GM12878 (cell line): ENCODE measurements around the gene CDC42SE1.

ENCODE experiments used
- BRCA1 ChIP-seq: IDR thresholded peaks from 2 replicates; pipeline ENCODE4 v1.6.1; 2011; ENCODE audit warnings: low read depth, low read length, improper control_type of control experiment
- CTCF ChIP-seq, 3 experiments: IDR thresholded peaks in 2 of 3; conservative IDR thresholded peaks in 1 of 3; 2 replicates each; pipeline ENCODE4 v1.5.1; 2011; ENCODE audit warnings: low read depth in 3 of 3, low read length in 3 of 3, mild to moderate bottlenecking in 3 of 3, control low read depth in 2 of 3, moderate library complexity in 2 of 3, inconsistent platforms in 1 of 3, mixed read lengths in 1 of 3; ENCODE audit not compliant: control insufficient read depth in 2 of 3, insufficient read depth in 1 of 3; ENCODE audit errors: extremely low read depth in 1 of 3
- NBN ChIP-seq: fragments of 450-650 bp; IDR thresholded peaks from 2 replicates; pipeline ENCODE4 v1.6.1; 2016
- POLR2AphosphoS5 ChIP-seq: IDR thresholded peaks from 2 replicates; pipeline ENCODE4 v1.6.1; 2011; ENCODE audit warnings: mild to moderate bottlenecking, low read length, inconsistent platforms
- ZZZ3 ChIP-seq: IDR thresholded peaks from 2 replicates; pipeline ENCODE4 v1.6.1; 2011; ENCODE audit warnings: low read depth; ENCODE audit not compliant: control insufficient read depth, insufficient read length

- TF ChIP-seq CTCF (IDR thresholded peaks at IDR 0.05 in 2 of 3, conservative IDR thresholded peaks at IDR 0.05 in 1 of 3; ENCODE audit: control insufficient read depth in 2 of 3, extremely low read depth in 1 of 3, insufficient read depth in 1 of 3, low read depth in 3 of 3, low read length in 3 of 3) = no peak
- TF ChIP-seq ZZZ3 = no peak
- TF ChIP-seq NBN = no peak
- no peak for TF ChIP-seq POLR2AphosphoS5
- TF ChIP-seq BRCA1 = no peak
Observed at GRCh38 chr1:151013518-151013917, 45.9 kb downstream of the CDC42SE1 start.
